ENCODE measurements around the gene SELENOM. TPM values are rescaled to one million over a fixed set of nuclear protein-coding genes. Genes with fewer than 3 reads are reported as not detected.

SELENOM gene
- total and polyA plus RNA-seq, 2 of the 8 experiments (the other 6 are each of a cell fraction or from before 2014, with no cell fraction given), result 22.7 to 40.0 TPM

GRCh38 chr22:31122532-31123291 lies 15.3 kb upstream of the SELENOM start, which contains the start of gene INPP5J (continued):
- TF ChIP-seq CEBPB (IDR thresholded peaks at IDR 0.05; ENCODE audit: low read depth, low read length), result no peak
- TF ChIP-seq GTF2F1 (IDR thresholded peaks at IDR 0.05; ENCODE audit: borderline replicate concordance, low read depth, low read length), result no peak
- 0 out of 2 replicates have a peak, but pooled peaks have one; percentile 45 for TF ChIP-seq PHF8 (conservative IDR thresholded peaks at IDR 0.05; ENCODE audit: low read depth, low read length)
- TF ChIP-seq EP300 (IDR thresholded peaks at IDR 0.05; ENCODE audit: borderline replicate concordance in 1 of 2, low read depth in 2 of 2, low read length in 2 of 2), result no peak
- no peak for TF ChIP-seq NANOG (IDR thresholded peaks at IDR 0.05; ENCODE audit: insufficient read depth, low read depth, low read length, poor library complexity, severe bottlenecking)
- peak in 1 of 2 experiments; percentile 36; a peak in 1 of 3 replicates for TF ChIP-seq POLR2A (IDR thresholded peaks at IDR 0.05; ENCODE audit: control extremely low read depth in 1 of 2, low read depth in 2 of 2, low read length in 2 of 2)
- TF ChIP-seq ATF3 (IDR thresholded peaks at IDR 0.05; ENCODE audit: insufficient read depth, low read depth, low read length), result no peak
- TF ChIP-seq TCF12 (IDR thresholded peaks at IDR 0.05; ENCODE audit: low read depth, low read length), result no peak
- no peak for TF ChIP-seq SUZ12 (IDR thresholded peaks at IDR 0.05; ENCODE audit: low read length)
- TF ChIP-seq BACH1 (IDR thresholded peaks at IDR 0.05; ENCODE audit: low read length), result no peak
- no peak for TF ChIP-seq CBX8 (IDR thresholded peaks at IDR 0.05; ENCODE audit: borderline replicate concordance, low read depth, low read length)
- peak; percentile 69 for TF ChIP-seq JUND (IDR thresholded peaks at IDR 0.05; ENCODE audit: low read length)
- TF ChIP-seq SP4 (IDR thresholded peaks at IDR 0.05; ENCODE audit: low read length), result no peak
- TF ChIP-seq HDAC2 (IDR thresholded peaks at IDR 0.05; ENCODE audit: borderline replicate concordance in 1 of 2, low read depth in 2 of 2, low read length in 2 of 2), result no peak
- no peak for TF ChIP-seq TAF7 (optimal IDR thresholded peaks at IDR 0.05; ENCODE audit: borderline replicate concordance, low read depth, low read length)
- no peak for TF ChIP-seq CBX5 (IDR thresholded peaks at IDR 0.05; ENCODE audit: low read depth, low read length)
- peak; percentile 41; the same call in 1 of the 2 replicates for TF ChIP-seq TAF1 (IDR thresholded peaks at IDR 0.05; ENCODE audit: low read depth, low read length)
- TF ChIP-seq MAFK (IDR thresholded peaks at IDR 0.05; ENCODE audit: low read depth, low read length), result no peak
- TF ChIP-seq EZH2 (IDR thresholded peaks at IDR 0.05; ENCODE audit: low read depth, low read length, severe bottlenecking), result no peak
- TF ChIP-seq KDM5A (IDR thresholded peaks at IDR 0.05; ENCODE audit: low read length), result no peak
- no peak for TF ChIP-seq POU5F1 (IDR thresholded peaks at IDR 0.05; ENCODE audit: low read depth, low read length)
- no peak for TF ChIP-seq SP1 (IDR thresholded peaks at IDR 0.05; ENCODE audit: low read depth, low read length)
- TF ChIP-seq RFX5 (IDR thresholded peaks at IDR 0.05; ENCODE audit: borderline replicate concordance, low read depth, low read length), result peak; percentile 77
